ENCODE results near the gene CYBA. TPM values are rescaled to one million over a fixed set of nuclear protein-coding genes. Genes with fewer than 3 reads are reported as not detected.

The CYBA gene
- polyA plus RNA-seq, 1 experiment: 53.6 TPM

- no peak for DNase-seq (ENCODE audit: low read depth, low spot score)
- ChIA-PET POLR2A (no interaction called here), CTCF (no interaction called here)
- Histone ChIP-seq H3K27ac (ENCODE audit: low read depth, low read length) (no peak overlapping the region), H3K9me3 (ENCODE audit: control insufficient read depth, insufficient read depth, low read length) (no peaks in the 10 kb centered on the region), H3K4me3 (ENCODE audit: low read depth, low read length) (no peak overlapping the region), H3K27me3 (ENCODE audit: control insufficient read depth, insufficient read depth, low read length) (no peaks in the 10 kb centered on the region)
- TF ChIP-seq CTCF (IDR thresholded peaks at IDR 0.05; ENCODE audit: low read depth, low read length): no peak
Measured at GRCh38 chr16:88697116-88697830, 46.4 kb upstream of the CYBA start.

GRCh38 chr16:88696441-88696840, 45.6 kb upstream of the CYBA start:
- CTCF ChIA-PET: no interaction called here
- POLR2A ChIA-PET: no interaction called here

GRCh38 chr16:88695753-88696152, 44.9 kb upstream of the CYBA start:
- POLR2A ChIA-PET: no interaction called here
- no peak for TF ChIP-seq CTCF (IDR thresholded peaks at IDR 0.05; ENCODE audit: low read depth, low read length)
- DNase-seq (ENCODE audit: low read depth, low spot score): no peak

More at GRCh38 chr16:88696441-88696840, 45.6 kb upstream of the CYBA start:
- TF ChIP-seq CTCF (IDR thresholded peaks at IDR 0.05; ENCODE audit: low read depth, low read length): no peak
- Histone ChIP-seq H3K27ac (ENCODE audit: low read depth, low read length) (no peak overlapping the region), H3K27me3 (ENCODE audit: control insufficient read depth, insufficient read depth, low read length) (peaks cover 1% of the 10 kb centered on the region), H3K4me3 (ENCODE audit: low read depth, low read length) (no peak overlapping the region), H3K9me3 (ENCODE audit: control insufficient read depth, insufficient read depth, low read length) (no peaks in the 10 kb centered on the region)
- no peak for DNase-seq (ENCODE audit: low read depth, low spot score)

GRCh38 chr16:88695218-88695617, 44.4 kb upstream of the CYBA start:
- CTCF ChIA-PET: no interaction called here
- no peak for TF ChIP-seq CTCF (IDR thresholded peaks at IDR 0.05; ENCODE audit: low read depth, low read length)
- Histone ChIP-seq H3K27ac (ENCODE audit: low read depth, low read length) (no peak overlapping the region), H3K4me3 (ENCODE audit: low read depth, low read length) (no peak overlapping the region), H3K27me3 (ENCODE audit: control insufficient read depth, insufficient read depth, low read length) (peaks cover 8% of the 10 kb centered on the region), H3K9me3 (ENCODE audit: control insufficient read depth, insufficient read depth, low read length) (no peaks in the 10 kb centered on the region; the same call in 1 of the 2 replicates)
- no peak for DNase-seq (ENCODE audit: low read depth, low spot score)
- POLR2A ChIA-PET: no interaction called here

More at GRCh38 chr16:88695753-88696152, 44.9 kb upstream of the CYBA start:
- Histone ChIP-seq H3K27me3 (ENCODE audit: control insufficient read depth, insufficient read depth, low read length) (peaks cover 4% of the 10 kb centered on the region), H3K9me3 (ENCODE audit: control insufficient read depth, insufficient read depth, low read length) (no peaks in the 10 kb centered on the region; the same call in 1 of the 2 replicates), H3K4me3 (ENCODE audit: low read depth, low read length) (no peak overlapping the region), H3K27ac (ENCODE audit: low read depth, low read length) (no peak overlapping the region)
- CTCF ChIA-PET: no interaction called here

- ChIA-PET CTCF (no interaction called here), POLR2A (no interaction called here)
- TF ChIP-seq CTCF (IDR thresholded peaks at IDR 0.05; ENCODE audit: low read depth, low read length): no peak
- DNase-seq (ENCODE audit: low read depth, low spot score): no peak
- Histone ChIP-seq H3K4me3 (ENCODE audit: low read depth, low read length) (no peak overlapping the region), H3K9me3 (ENCODE audit: control insufficient read depth, insufficient read depth, low read length) (no peaks in the 10 kb centered on the region; the same call in 1 of the 2 replicates), H3K27ac (ENCODE audit: low read depth, low read length) (no peak overlapping the region), H3K27me3 (ENCODE audit: control insufficient read depth, insufficient read depth, low read length) (peaks cover 11% of the 10 kb centered on the region)
Measured at GRCh38 chr16:88694221-88695087, 43.6 kb upstream of the CYBA start.
